ENCODE results near the gene TMUB2. TPM values are rescaled to one million over a fixed set of nuclear protein-coding genes. Genes with fewer than 3 reads are reported as not detected.

TMUB2 gene
- total and polyA plus RNA-seq, 2 of the 13 experiments (the other 11 are each of a cell fraction or from before 2014, with no cell fraction given): 26.9 to 50.8 TPM

DNA sequence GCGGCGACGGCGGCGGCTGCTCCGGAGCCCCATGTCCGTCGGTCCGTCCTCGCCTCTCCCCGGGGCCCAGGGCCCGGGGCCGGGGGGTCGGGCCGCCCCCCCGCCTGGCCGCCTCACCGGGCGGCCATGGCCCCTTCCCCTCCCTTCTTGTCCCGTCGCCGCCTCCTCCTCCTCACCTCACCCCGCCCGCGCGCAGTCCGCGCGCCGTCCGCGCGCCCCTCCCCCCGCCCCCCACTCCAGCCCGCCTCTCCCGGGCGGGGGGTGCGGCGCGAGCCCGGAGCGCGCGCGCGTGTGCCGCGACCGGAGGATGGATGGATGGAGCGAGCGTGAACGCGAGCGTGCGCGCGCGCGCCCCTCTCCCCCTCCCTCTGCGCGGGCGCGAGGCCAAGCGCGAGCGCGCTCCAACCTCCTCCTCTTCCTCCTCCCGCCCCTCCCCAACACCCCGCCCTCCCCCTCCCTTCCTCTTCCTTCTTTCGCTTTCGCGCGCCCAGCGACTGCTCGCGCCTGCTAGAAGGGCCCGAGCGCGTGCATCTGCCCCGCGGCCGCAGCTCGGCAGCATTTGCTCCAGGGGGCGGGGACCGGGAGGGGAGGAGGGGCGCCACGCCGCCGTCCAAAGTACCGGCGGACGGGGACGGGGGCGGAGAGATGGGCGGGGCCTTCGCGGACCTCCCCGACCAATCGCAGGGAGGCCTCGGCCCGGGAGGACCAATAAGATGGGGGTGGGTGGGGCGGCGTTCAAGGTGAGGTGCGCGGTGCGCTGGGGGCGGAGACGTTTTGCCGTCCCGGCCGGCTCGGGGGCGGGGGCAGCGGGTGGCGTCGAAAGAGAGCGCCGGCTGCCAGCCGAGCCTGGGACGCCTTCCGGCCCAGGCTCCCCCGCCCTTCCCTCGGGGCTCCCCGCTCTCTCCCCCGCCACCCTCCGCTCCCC is 13.0 kb downstream of the TMUB2 start, which contains the start of gene ATXN7L3 (continued):
- TF ChIP-seq ZNF749 (CRISPR knock-in tag; IDR thresholded peaks at IDR 0.05; ENCODE audit: borderline replicate concordance) (no peak), SAFB2 (CRISPR knock-in tag; IDR thresholded peaks at IDR 0.05; ENCODE audit: borderline replicate concordance, low read depth) (no peak; the same call in 1 of the 2 replicates), SOX13 (IDR thresholded peaks at IDR 0.05) (peak; percentile 36; the same call in 1 of the 2 replicates), SOX13 (CRISPR knock-in tag; conservative IDR thresholded peaks at IDR 0.05 in 1 of 2, IDR thresholded peaks at IDR 0.05 in 1 of 2) (no peak; a peak in 1 of 4 replicates), ZNF17 (CRISPR knock-in tag; IDR thresholded peaks at IDR 0.05) (no peak), HCFC1 (IDR thresholded peaks at IDR 0.05; ENCODE audit: low read depth, low read length) (peak; percentile 33; the same call in 1 of the 2 replicates), ZNF326 (CRISPR knock-in tag; IDR thresholded peaks at IDR 0.05; ENCODE audit: borderline replicate concordance) (no peak)
- TF ChIP-seq, protein P1, sequence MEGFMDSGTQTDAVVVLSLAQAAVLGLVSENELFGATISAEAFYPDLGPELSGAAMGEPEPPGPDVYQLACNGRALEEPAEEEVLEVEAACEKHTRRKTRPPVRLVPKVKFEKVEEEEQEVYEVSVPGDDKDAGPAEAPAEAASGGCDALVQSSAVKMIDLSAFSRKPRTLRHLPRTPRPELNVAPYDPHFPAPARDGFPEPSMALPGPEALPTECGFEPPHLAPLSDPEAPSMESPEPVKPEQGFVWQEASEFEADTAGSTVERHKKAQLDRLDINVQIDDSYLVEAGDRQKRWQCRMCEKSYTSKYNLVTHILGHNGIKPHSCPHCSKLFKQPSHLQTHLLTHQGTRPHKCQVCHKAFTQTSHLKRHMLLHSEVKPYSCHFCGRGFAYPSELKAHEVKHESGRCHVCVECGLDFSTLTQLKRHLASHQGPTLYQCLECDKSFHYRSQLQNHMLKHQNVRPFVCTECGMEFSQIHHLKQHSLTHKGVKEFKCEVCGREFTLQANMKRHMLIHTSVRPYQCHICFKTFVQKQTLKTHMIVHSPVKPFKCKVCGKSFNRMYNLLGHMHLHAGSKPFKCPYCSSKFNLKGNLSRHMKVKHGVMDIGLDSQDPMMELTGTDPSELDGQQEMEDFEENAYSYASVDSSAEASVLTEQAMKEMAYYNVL (CRISPR knock-in tag; IDR thresholded peaks at IDR 0.05; ENCODE audit: borderline replicate concordance): no peak
- TF ChIP-seq, protein P2, sequence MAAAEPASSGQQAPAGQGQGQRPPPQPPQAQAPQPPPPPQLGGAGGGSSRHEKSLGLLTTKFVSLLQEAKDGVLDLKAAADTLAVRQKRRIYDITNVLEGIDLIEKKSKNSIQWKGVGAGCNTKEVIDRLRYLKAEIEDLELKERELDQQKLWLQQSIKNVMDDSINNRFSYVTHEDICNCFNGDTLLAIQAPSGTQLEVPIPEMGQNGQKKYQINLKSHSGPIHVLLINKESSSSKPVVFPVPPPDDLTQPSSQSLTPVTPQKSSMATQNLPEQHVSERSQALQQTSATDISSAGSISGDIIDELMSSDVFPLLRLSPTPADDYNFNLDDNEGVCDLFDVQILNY (CRISPR knock-in tag; conservative IDR thresholded peaks at IDR 0.05): peak; percentile 22; the same call in 1 of the 2 replicates
- TF ChIP-seq, protein P3, sequence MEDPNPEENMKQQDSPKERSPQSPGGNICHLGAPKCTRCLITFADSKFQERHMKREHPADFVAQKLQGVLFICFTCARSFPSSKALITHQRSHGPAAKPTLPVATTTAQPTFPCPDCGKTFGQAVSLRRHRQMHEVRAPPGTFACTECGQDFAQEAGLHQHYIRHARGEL (CRISPR knock-in tag; IDR thresholded peaks at IDR 0.05): no peak
- TF ChIP-seq, protein P4, sequence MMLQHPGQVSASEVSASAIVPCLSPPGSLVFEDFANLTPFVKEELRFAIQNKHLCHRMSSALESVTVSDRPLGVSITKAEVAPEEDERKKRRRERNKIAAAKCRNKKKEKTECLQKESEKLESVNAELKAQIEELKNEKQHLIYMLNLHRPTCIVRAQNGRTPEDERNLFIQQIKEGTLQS (CRISPR knock-in tag; IDR thresholded peaks at IDR 0.05): no peak; the same call in 1 of the 2 replicates
- TF ChIP-seq, protein P5, sequence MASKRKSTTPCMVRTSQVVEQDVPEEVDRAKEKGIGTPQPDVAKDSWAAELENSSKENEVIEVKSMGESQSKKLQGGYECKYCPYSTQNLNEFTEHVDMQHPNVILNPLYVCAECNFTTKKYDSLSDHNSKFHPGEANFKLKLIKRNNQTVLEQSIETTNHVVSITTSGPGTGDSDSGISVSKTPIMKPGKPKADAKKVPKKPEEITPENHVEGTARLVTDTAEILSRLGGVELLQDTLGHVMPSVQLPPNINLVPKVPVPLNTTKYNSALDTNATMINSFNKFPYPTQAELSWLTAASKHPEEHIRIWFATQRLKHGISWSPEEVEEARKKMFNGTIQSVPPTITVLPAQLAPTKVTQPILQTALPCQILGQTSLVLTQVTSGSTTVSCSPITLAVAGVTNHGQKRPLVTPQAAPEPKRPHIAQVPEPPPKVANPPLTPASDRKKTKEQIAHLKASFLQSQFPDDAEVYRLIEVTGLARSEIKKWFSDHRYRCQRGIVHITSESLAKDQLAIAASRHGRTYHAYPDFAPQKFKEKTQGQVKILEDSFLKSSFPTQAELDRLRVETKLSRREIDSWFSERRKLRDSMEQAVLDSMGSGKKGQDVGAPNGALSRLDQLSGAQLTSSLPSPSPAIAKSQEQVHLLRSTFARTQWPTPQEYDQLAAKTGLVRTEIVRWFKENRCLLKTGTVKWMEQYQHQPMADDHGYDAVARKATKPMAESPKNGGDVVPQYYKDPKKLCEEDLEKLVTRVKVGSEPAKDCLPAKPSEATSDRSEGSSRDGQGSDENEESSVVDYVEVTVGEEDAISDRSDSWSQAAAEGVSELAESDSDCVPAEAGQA (IDR thresholded peaks at IDR 0.05; ENCODE audit: low read depth): no peak
- TF ChIP-seq, protein P5 (CRISPR knock-in tag; IDR thresholded peaks at IDR 0.05; ENCODE audit: borderline replicate concordance): no peak
- TF ChIP-seq, protein P6, sequence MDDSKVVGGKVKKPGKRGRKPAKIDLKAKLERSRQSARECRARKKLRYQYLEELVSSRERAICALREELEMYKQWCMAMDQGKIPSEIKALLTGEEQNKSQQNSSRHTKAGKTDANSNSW (CRISPR knock-in tag; IDR thresholded peaks at IDR 0.05; ENCODE audit: borderline replicate concordance): no peak
- TF ChIP-seq, protein P7, sequence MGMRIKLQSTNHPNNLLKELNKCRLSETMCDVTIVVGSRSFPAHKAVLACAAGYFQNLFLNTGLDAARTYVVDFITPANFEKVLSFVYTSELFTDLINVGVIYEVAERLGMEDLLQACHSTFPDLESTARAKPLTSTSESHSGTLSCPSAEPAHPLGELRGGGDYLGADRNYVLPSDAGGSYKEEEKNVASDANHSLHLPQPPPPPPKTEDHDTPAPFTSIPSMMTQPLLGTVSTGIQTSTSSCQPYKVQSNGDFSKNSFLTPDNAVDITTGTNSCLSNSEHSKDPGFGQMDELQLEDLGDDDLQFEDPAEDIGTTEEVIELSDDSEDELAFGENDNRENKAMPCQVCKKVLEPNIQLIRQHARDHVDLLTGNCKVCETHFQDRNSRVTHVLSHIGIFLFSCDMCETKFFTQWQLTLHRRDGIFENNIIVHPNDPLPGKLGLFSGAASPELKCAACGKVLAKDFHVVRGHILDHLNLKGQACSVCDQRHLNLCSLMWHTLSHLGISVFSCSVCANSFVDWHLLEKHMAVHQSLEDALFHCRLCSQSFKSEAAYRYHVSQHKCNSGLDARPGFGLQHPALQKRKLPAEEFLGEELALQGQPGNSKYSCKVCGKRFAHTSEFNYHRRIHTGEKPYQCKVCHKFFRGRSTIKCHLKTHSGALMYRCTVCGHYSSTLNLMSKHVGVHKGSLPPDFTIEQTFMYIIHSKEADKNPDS (CRISPR knock-in tag; IDR thresholded peaks at IDR 0.05): no peak

Measured in HepG2 (cell line).